GM10266 (cell line): Measurements from ENCODE around the gene CDC42BPA.

ENCODE experiments used
- DNase-seq: peaks from one replicate; pipeline ENCODE4 v3.0.0; 2012; ENCODE audit errors: extremely low spot score
- CTCF ChIP-seq: IDR thresholded peaks from 2 replicates; pipeline ENCODE4 v1.5.1; 2012; ENCODE audit warnings: mild to moderate bottlenecking, low read depth; ENCODE audit not compliant: control insufficient read depth, insufficient read depth; ENCODE audit errors: missing control alignments

The CDC42BPA gene

GRCh38 chr1:226950871-226951270 lies 367.4 kb downstream of the CDC42BPA start:
- DNase-seq: no peak
- no peak for TF ChIP-seq CTCF

- DNase-seq: no peak
- no peak for TF ChIP-seq CTCF
These were observed 368.0 kb downstream of the CDC42BPA start for GRCh38 chr1:226950316-226950715.

- no peak for DNase-seq
- no peak for TF ChIP-seq CTCF
These were observed 368.9 kb downstream of the CDC42BPA start for GRCh38 chr1:226949401-226949800.

- no peak for DNase-seq
- TF ChIP-seq CTCF: no peak
These were observed 369.3 kb downstream of the CDC42BPA start for GRCh38 chr1:226948996-226949395.

GRCh38 chr1:226948480-226948879 lies 369.8 kb downstream of the CDC42BPA start:
- DNase-seq: no peak
- TF ChIP-seq CTCF: no peak

GRCh38 chr1:226948051-226948450 lies 370.2 kb downstream of the CDC42BPA start:
- DNase-seq: no peak
- no peak for TF ChIP-seq CTCF

GRCh38 chr1:226946841-226947240 lies 371.5 kb downstream of the CDC42BPA start:
- no peak for TF ChIP-seq CTCF
- no peak for DNase-seq
